Measurements from ENCODE around the gene SPON1.

DNA sequence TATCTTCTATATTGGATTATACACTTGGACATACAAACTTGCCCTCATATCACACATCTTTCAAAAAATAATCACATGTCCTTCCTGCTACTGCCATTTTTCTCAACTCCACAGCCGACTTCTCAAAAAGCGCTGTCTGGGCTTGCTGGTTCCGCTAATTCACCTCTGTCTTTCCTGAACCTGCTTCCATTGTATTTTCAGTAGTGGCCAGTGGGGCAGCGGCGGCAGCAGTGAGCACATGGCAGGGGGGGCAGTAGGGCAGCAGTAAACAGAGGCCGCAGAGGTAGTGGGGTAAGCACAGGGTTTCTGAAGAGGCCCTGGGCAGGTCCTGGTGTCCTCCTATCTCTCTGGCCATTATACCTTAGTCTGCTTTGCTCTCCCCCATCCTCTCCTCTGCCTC is 270.1 kb downstream of the SPON1 start:
- TF ChIP-seq FOXJ3 (CRISPR knock-in tag; IDR thresholded peaks at IDR 0.05; ENCODE audit: borderline replicate concordance) (no peak), ELF4 (CRISPR knock-in tag; IDR thresholded peaks at IDR 0.05; ENCODE audit: low read depth) (no peak)
